SKM-1 (cell line): Measurements from ENCODE around the gene PYGL.
"Not testable (repeated sequence)": the region's sequence is repeated elsewhere in the genome, so short reads cannot be mapped to it uniquely, and the experiment has no call there.

Experiments used
- DNase-seq: peaks from one replicate; lab custom pipeline; 2025; ENCODE audit not compliant: unreplicated experiment; lab: John Stamatoyannopoulos, UW

Gene PYGL

GRCh38 chr14:50929506-50929905 lies 14.8 kb downstream of the PYGL start:
- DNase-seq, result no peak

GRCh38 chr14:50928002-50928635 lies 16.2 kb downstream of the PYGL start:
- peak; percentile 69 for DNase-seq

GRCh38 chr14:50926851-50927386 lies 17.4 kb downstream of the PYGL start:
- DNase-seq, result peak; percentile 30

GRCh38 chr14:50924843-50925242 lies 19.4 kb downstream of the PYGL start:
- DNase-seq, result no peak

- no peak for DNase-seq
Observed at GRCh38 chr14:50924236-50924635, 20.0 kb downstream of the PYGL start.

- no peak for DNase-seq
Observed at GRCh38 chr14:50922803-50923202, 21.5 kb downstream of the PYGL start.

GRCh38 chr14:50920482-50921230 lies 23.6 kb downstream of the PYGL start:
- no peak for DNase-seq

- DNase-seq, result not testable (repeated sequence)
Observed at GRCh38 chr14:50919524-50919923, 24.8 kb downstream of the PYGL start.

- DNase-seq, result no peak
Observed at GRCh38 chr14:50917449-50917848, 26.8 kb downstream of the PYGL start.

GRCh38 chr14:50910495-50911420 lies 33.5 kb downstream of the PYGL start:
- DNase-seq, result no peak

- DNase-seq, result no peak
Observed at GRCh38 chr14:50906326-50907065, 37.8 kb downstream of the PYGL start.

GRCh38 chr14:50904719-50905118 lies 39.6 kb downstream of the PYGL start:
- DNase-seq, result no peak

GRCh38 chr14:50901361-50901760 lies 42.9 kb downstream of the PYGL start:
- DNase-seq, result no peak

- no peak for DNase-seq
Observed at GRCh38 chr14:50897658-50898175, 46.6 kb downstream of the PYGL start.

- not testable (repeated sequence) for DNase-seq
Observed at GRCh38 chr14:50897005-50897404, 47.3 kb downstream of the PYGL start.

GRCh38 chr14:50896421-50896820 lies 47.9 kb downstream of the PYGL start:
- DNase-seq, result not testable (repeated sequence)

GRCh38 chr14:50892255-50892654 lies 52.0 kb downstream of the PYGL start:
- DNase-seq, result no peak

- DNase-seq, result no peak
Observed at GRCh38 chr14:50887476-50887875, 56.8 kb downstream of the PYGL start.

- no peak for DNase-seq
Observed at GRCh38 chr14:50883827-50884197, 60.5 kb downstream of the PYGL start.
